Tongue (tissue), 2 donors: ENCODE results near the gene RPS17. TPM values are rescaled to one million over a fixed set of nuclear protein-coding genes. Genes with fewer than 3 reads are reported as not detected.
"Not testable (repeated sequence)": the region's sequence is repeated elsewhere in the genome, so short reads cannot be mapped to it uniquely, and the experiment has no call there.

ENCODE experiments used
- DNase-seq: peaks from one replicate; pipeline ENCODE4 v3.0.0-alpha.2; 2015
- total RNA-seq: library from RNA; depleted of rRNA; stranded (reverse); fragments of >200 nt; gene quantifications from one replicate; pipeline ENCODE4 v1.2.3, GENCODE V29; 2014

The RPS17 gene
- total RNA-seq, 1 donor from 2014 or later, result 1,308 TPM

DNA sequence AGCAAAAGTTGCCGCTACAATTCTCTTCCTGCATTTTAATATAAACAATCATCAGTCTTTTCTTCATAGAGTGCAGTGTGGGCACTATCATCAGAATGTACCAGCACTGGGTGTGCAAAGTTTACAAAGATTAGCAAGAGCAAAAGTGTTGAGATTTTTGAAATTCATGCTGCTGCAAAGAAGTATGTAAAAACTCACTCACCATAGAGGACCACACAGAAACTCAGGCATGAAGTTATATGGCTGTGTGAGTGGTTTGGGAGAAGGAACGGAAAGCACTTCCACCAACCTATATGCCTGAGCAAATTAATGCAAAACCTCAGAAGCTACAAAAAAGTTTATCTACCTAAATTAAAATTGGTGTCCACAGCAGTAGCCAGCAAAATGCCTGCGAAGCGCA lies 32.6 kb downstream of the RPS17 start:
- DNase-seq, result not testable (repeated sequence)

DNA sequence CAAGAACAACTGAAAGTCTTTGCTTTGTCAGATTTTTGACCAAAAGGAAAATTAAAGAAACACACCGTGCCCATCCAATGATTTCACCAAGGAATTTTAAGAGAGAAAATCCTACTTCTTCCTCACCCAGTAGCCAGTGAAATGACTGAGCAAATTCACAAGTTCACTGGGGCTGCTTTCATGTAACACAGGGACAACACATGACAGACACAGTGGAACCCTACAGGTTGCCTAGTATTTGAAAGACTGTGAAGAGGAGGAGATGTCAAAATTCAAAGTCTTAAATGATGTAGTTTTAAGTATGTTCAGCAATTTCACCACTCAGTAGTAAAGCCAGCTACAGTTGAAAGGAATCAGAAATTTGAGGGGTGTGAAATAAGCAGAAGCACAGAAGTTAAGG lies 33.2 kb downstream of the RPS17 start:
- DNase-seq, result not testable (repeated sequence)

DNA sequence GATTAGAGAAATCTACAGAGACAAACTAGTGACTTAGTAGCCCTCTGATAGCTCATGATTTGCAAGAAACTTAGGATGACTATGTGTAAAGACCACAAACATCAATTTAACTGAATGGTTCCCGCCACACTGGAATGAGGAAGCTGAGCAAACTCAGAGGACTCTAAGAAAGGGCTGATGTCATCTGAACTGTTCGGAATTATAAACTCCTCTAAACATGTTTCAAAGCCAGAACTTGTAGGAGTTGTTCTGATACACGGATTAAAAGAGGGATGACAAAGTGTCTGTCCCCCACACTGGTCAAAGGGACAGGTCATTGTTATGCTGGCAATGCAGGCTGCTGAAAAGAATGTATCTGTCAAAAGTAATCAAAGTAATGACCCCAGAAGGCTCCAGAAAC lies 34.4 kb downstream of the RPS17 start:
- DNase-seq, result not testable (repeated sequence)

DNA sequence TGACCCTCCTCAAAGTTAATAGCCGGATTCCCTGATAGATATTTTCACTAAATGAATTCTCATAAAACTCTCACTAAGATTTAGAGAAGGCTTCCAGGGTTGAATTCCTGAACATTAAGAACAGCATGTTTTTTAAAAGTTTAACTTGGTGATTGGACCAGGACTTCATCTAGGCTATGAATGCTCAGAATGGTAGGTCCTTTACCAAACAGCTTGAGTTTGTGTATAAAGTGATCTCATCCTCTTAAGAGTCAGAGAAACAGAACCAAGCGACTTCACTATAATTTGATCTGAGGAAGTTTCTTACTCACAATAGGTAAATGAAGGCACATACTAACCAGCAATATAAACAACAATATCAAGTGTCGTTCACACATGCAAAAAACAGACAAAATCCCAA lies 36.2 kb downstream of the RPS17 start:
- not testable (repeated sequence) for DNase-seq

DNA sequence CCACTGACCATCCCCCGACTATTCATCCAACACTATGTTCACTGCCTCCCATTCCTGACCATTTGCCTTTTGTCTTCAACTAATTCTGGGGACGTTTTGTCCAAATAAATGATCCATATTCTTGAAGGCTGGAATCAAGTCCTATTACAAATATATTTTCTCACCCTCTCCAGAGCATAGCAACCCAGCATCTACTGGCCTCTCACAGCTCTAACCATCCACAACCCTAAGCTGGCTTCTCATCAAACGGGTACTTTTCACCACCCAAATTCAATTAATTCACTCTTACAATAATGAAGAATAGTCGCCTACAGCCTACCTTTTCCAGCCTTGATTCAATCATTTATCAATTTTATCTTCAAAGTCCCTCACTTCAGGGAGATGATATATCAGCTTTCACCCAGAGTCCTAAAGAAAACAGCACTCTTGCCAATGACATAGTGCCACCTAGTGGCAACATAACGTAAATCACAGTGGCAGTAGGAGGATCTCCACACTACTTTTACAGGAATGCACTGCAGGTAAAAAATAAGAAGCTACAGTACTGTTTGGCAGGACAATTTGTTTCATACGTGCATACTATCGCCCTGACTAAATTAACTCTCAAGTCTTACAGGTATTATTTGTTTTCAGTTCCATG lies 37.4 kb downstream of the RPS17 start:
- not testable (repeated sequence) for DNase-seq

DNA sequence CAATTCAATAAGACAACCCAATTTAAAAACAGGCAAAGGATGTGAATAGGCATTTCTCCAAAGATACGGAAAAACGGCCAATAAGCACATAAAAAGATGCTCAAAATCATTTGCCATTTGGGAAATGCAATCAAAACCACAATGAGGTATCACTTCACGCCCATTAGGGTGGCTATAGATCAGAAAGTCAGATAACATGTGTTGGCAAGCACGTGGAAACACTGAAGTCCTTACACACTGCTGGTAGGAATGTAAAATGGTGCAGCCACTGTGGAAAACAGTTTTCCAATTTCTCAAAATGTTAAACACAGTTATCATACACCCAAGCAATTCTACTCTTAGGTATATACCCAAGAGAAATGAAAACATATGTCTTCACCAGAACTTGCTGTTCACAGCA lies 39.5 kb downstream of the RPS17 start:
- not testable (repeated sequence) for DNase-seq

DNA sequence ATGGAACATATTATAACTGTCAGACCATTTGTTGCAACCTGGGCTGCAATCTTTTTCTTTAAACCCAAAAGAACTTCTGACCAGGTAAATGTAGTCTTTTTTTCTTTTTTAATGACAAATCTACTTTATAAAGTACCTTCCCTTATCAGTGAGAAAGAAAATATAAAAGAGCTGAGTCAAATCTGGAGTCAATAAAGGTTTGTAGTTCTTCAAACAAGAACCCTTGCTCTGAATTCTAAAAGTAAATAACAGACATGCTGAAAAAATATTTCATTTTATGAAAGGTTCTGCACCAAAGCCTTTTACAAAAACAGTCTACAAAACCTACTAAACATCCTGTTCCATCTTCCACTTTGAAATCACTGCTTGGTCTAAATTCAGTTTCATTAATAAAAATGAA lies 42.3 kb downstream of the RPS17 start:
- not testable (repeated sequence) for DNase-seq

DNA sequence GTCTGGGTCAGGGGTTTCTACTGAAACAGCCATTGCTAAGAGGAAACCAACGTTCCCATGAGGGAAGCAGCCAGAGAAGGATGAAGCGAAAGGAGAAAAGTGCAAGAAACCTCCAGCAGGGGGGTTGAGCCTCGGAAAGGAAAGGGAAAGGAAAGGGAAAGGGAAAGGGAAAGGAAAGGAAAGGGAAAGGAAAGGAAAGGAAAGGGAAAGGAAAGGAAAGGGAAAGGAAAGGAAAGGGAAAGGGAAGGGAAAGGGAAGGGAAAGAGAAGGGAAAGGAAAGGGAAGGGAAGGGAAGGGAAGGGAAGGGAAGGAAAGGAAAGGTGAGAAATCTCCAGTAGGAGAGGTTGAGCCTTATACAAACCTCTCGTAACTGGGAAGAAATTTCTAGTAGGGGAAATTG lies 52.0 kb downstream of the RPS17 start:
- DNase-seq, result not testable (repeated sequence)

DNA sequence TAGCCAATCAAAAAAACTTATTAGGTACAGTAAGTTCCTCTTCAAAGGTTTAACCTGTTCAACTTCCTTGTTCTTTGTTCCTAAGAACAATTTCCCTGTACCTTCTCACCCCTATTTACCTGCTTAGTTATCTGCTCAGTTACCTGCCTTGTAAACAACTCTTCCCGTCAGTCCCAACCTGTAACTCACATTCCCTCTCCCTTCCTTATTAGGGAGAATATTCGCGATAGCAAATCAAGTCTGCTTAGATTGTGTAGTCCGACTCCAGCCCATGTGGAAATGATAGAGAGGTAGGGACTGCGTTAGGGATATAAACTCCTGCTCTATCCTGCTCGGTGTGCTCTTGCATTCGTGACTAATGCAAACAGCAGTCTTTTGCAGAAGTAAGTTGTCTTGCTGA lies 53.2 kb downstream of the RPS17 start:
- not testable (repeated sequence) for DNase-seq

Other genes with a start within 250 kb of the RPS17 start
- gene GOLGA6L10, start 191.0 kb downstream of the RPS17 start, total RNA-seq, result 4.1 TPM
- gene GOLGA6L9, start 110.6 kb downstream of the RPS17 start, total RNA-seq, result 8.4 TPM
- 1.1 TPM for gene CPEB1, start 106.9 kb upstream of the RPS17 start, total RNA-seq
- gene AP3B2, start 169.4 kb upstream of the RPS17 start, total RNA-seq, result 1.3 TPM